Measurements from ENCODE around the gene APLP1. TPM values are rescaled to one million over a fixed set of nuclear protein-coding genes. Genes with fewer than 3 reads are reported as not detected.
"Not testable (repeated sequence)": the region's sequence is repeated elsewhere in the genome, so short reads cannot be mapped to it uniquely, and the experiment has no call there.

APLP1 gene
- total RNA-seq, 1 donor from 2014 or later, result 2.1 TPM

DNA sequence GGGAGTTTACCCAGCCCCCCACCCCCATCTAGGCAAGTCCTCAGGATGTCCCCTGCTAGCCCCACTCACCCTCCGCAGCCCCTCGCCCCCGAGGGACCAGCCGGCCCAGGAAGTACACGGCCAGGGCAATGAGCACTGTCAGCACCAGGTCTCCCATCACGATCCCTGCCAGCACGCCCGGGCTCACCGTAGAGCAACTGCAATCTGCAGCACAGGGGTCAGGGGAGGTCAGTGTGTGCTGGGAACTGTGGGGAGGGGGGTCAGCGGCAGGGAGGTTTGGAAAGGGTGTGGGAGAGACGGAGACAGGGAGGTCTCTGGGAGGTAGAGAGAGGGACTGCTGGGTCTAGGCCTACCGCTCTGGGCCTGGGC, 39.0 kb downstream of the APLP1 start:
- Histone ChIP-seq H3K27me3 (ENCODE audit: low read depth) (no peaks in the 10 kb centered on the region), H3K4me1 (peaks cover 28% of the 10 kb centered on the region), H3K36me3 (no peaks in the 10 kb centered on the region), H3K27ac (peak overlapping the region; percentile 85), H3K9me3 (no peaks in the 10 kb centered on the region), H3K4me3 (peak overlapping the region; percentile 52)
- intact Hi-C loops (cut with DNase I), result no loop called here
- ATAC-seq (no peak), DNase-seq (peak; percentile 46)
- TF ChIP-seq, protein P1, sequence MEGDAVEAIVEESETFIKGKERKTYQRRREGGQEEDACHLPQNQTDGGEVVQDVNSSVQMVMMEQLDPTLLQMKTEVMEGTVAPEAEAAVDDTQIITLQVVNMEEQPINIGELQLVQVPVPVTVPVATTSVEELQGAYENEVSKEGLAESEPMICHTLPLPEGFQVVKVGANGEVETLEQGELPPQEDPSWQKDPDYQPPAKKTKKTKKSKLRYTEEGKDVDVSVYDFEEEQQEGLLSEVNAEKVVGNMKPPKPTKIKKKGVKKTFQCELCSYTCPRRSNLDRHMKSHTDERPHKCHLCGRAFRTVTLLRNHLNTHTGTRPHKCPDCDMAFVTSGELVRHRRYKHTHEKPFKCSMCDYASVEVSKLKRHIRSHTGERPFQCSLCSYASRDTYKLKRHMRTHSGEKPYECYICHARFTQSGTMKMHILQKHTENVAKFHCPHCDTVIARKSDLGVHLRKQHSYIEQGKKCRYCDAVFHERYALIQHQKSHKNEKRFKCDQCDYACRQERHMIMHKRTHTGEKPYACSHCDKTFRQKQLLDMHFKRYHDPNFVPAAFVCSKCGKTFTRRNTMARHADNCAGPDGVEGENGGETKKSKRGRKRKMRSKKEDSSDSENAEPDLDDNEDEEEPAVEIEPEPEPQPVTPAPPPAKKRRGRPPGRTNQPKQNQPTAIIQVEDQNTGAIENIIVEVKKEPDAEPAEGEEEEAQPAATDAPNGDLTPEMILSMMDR (IDR thresholded peaks at IDR 0.05), result no peak

DNA sequence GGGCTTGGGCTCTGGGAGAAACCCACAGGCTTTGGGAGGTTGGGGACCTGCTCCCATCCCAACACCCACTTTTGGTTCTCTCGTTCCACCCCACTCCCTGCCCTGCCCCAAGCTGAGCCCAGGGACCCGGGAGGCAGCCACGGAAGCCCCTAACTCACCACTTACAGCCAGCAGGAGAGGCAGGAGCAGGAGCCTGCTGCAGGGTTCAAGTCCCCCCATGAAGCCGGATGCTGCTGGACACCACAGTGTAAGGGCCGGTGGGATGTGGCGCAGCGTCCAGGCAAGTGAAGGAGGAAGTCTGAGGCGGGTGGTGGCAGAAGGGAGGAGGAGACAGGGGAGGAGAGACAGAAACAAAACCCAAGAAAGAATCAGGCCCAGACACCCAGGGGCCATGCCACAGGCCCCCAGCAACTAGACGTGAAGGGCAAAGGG, 39.7 kb downstream of the APLP1 start, which contains the start of gene TYROBP:
TSS of gene TYROBP (minus strand) at position 286 of the 432 bp plus-strand sequence. CDS start at position 219, 67 bp downstream.
- Histone ChIP-seq H3K36me3 (no peaks in the 10 kb centered on the region), H3K4me3 (peak within 1 kb of the TSS; percentile 52), H3K9me3 (no peaks in the 10 kb centered on the region), H3K27ac (peak within 1 kb of the TSS; percentile 85), H3K27me3 (ENCODE audit: low read depth) (peaks cover 4% of the 10 kb centered on the region), H3K4me1 (peaks cover 22% of the 10 kb centered on the region)
- peak; percentile 79 for DNase-seq
- TF ChIP-seq, protein P1 (IDR thresholded peaks at IDR 0.05), result no peak
- intact Hi-C loops (cut with DNase I), result no loop called here
- ATAC-seq, result peak; percentile 61 to 69

DNA sequence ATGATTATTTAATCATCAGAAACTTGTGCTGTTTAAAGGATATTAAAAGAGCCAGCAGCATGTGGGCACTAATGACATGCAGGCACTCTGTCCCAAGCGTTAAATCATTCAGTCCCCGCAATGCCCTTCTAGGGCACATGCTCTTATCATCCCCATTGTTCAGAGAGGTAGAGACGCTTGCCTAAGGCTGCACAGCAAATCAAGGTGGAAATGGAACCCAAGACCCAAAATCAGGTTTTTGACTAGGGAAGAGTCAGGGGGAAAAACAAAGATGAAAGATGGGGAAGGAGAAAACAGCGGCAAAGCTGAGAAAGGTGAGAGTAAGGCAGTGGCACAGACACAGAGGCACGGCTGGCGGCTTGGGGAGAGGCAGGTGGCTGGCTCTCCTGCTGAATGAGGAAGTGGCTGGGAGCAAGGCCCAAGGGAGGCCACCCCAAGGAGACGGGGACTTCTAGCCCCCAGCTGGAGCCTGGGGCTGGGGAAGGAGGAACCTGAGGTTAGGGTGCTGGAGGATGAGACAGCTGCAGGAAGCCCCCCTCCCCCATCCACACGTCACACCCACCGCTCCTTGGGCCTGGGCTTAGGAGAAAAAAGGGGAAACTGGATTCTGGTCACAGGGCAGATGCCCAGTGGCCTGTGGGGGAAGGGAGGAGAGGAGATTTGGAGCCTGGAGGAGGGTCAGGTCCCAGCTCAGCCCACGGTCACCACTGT, 40.8 kb downstream of the APLP1 start:
- Histone ChIP-seq H3K9me3 (no peaks in the 10 kb centered on the region), H3K36me3 (no peaks in the 10 kb centered on the region), H3K27me3 (ENCODE audit: low read depth) (peaks cover 4% of the 10 kb centered on the region), H3K4me3 (peak overlapping the region; percentile 52), H3K27ac (peak overlapping the region; percentile 85), H3K4me1 (peaks cover 12% of the 10 kb centered on the region)
- TF ChIP-seq, protein P1 (IDR thresholded peaks at IDR 0.05), result no peak
- peak; percentile 85 to 94 for ATAC-seq
- peak; percentile 93 for DNase-seq
- intact Hi-C loops (cut with DNase I), result no loop called here

DNA sequence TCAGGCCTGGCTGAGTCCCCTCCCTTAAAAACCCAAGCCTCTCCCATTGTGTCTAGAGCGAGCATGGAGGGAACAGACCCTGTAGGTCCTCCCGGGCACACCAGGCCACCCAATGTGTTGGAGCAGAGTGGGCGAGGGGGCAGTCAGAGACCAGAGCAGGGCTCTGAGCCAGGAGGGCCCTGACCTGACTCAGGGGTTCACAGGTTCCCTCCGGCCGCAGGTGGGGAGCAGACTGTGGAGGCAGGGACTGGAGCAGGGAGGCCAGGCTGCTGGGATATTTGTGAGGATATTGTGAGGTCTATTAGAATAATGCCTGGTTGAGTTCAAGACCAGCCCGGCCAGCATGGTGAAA, 41.3 kb downstream of the APLP1 start:
- TF ChIP-seq, protein P1 (IDR thresholded peaks at IDR 0.05), result no peak
- Histone ChIP-seq H3K27ac (peak overlapping the region; percentile 85), H3K4me3 (no peak overlapping the region), H3K4me1 (peaks cover 12% of the 10 kb centered on the region), H3K9me3 (no peaks in the 10 kb centered on the region), H3K27me3 (ENCODE audit: low read depth) (peaks cover 4% of the 10 kb centered on the region), H3K36me3 (no peaks in the 10 kb centered on the region)
- DNase-seq (no peak), ATAC-seq (no peak)
- intact Hi-C loops (cut with DNase I), result no loop called here

DNA sequence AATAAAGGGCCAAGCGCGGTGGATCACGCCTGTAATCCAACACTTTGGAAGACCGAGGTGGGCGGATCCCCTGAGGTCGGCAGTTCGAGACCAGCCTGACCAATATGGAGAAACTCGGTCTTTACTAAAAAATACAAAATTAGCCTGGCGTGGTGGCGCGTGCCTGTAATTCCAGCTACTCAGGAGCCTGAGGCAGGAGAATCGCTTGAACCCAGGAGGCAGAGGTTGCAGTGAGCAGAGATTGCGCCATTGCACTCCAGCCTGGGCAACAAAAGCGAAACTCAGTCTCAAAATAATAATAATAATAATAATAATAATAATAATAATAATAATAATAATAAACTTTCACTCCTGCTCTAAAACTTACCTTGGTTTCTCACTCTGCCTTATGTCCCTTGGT, 42.0 kb downstream of the APLP1 start:
- H3K4me3 ChIP-seq; H3K36me3 ChIP-seq; H3K9me3 ChIP-seq; H3K27ac ChIP-seq; DNase-seq; H3K27me3 ChIP-seq (ENCODE audit: low read depth); ATAC-seq; intact Hi-C loops (cut with DNase I): not testable (repeated sequence)
- peaks cover 12% of the 10 kb centered on the region for H3K4me1 ChIP-seq

DNA sequence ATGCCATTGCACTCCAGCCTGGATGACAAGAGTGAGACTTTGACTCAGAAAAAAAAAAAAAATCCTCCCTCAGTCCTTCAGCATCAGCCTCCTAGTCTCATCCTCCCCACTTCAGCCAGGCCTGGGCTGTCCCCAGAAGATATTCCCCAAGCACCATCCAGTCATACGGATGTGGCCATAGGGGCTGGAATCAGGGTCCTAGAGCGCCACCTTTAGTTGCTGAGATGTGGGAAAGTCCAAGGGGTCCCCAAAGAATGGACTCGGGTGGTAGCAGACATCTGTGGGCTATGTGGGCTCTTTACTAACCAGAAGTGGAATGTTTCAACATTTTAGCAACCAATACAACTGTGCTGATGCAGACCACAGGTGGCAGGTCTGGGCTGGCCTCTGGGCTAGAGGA, 42.8 kb downstream of the APLP1 start:
- Histone ChIP-seq H3K36me3 (no peaks in the 10 kb centered on the region), H3K4me1 (peaks cover 11% of the 10 kb centered on the region), H3K9me3 (no peaks in the 10 kb centered on the region), H3K4me3 (no peak overlapping the region), H3K27me3 (ENCODE audit: low read depth) (peaks cover 4% of the 10 kb centered on the region), H3K27ac (no peak overlapping the region)
- TF ChIP-seq, protein P1 (IDR thresholded peaks at IDR 0.05), result no peak
- intact Hi-C loops (cut with DNase I), result no loop called here
- ATAC-seq (no peak), DNase-seq (no peak)

Data from lower lobe of right lung (tissue), 2 donors.